OCI-LY3 (cell line): ENCODE results near the gene PALLD.

Experiments
- H2AFZ ChIP-seq: fragments of 200-600, 300-600 bp; shearing (Covaris generic); 2 replicates; pipeline ENCODE4 v1.6.0; 2014; ENCODE audit warnings: antibody characterized with exemption, low read depth, low read length
- H3K27ac ChIP-seq: fragments of 200-600, 300-600 bp; sonication (generic); 2 replicates; pipeline ENCODE4 v1.5.1; 2014; ENCODE audit warnings: mild to moderate bottlenecking, low read length, moderate library complexity, mixed read lengths
- H3K27me3 ChIP-seq: fragments of 200-600, 300-600 bp; sonication (generic); 2 replicates; pipeline ENCODE4 v1.6.1; 2014; ENCODE audit warnings: low read depth, low read length, mixed read lengths
- H3K36me3 ChIP-seq: fragments of 200-600, 300-600 bp; sonication (generic); replicated peaks from 2 replicates; pipeline ENCODE3; 2014; ENCODE audit warnings: low read depth, low read length, mixed read lengths
- H3K4me1 ChIP-seq: fragments of 300-600, 200-600 bp; sonication (generic); 2 replicates; pipeline ENCODE4 v1.6.1; 2014; ENCODE audit warnings: low read length, mixed read lengths
- H3K4me2 ChIP-seq: fragments of 200-600, 300-600 bp; sonication (generic); 2 replicates; pipeline ENCODE4 v1.6.1; 2014; ENCODE audit warnings: low read length, mixed read lengths
- H3K4me3 ChIP-seq: fragments of 300-600, 200-600 bp; sonication (generic); 2 replicates; pipeline ENCODE4 v1.5.1; 2014; ENCODE audit warnings: antibody characterized with exemption, mild to moderate bottlenecking, low read length, moderate library complexity
- H3K79me2 ChIP-seq: fragments of 300-600, 200-600 bp; shearing (Covaris generic); 2 replicates; pipeline ENCODE4 v1.6.1; 2014; ENCODE audit warnings: mild to moderate bottlenecking, low read length, mixed read lengths
- H3K9ac ChIP-seq: fragments of 300-600, 200-600 bp; shearing (Covaris generic); 2 replicates; pipeline ENCODE4 v1.6.0; 2014; ENCODE audit warnings: mild to moderate bottlenecking, low read length, moderate library complexity
- H3K9me3 ChIP-seq: fragments of 200-600, 300-600 bp; shearing (Covaris generic); 2 replicates; pipeline ENCODE4 v1.6.1; 2014; ENCODE audit warnings: low read length, mixed read lengths; ENCODE audit not compliant: insufficient read depth
- H4K20me1 ChIP-seq: fragments of 200-600, 300-600 bp; sonication (generic); 2 replicates; pipeline ENCODE4 v1.6.1; 2016; ENCODE audit warnings: low read length, mixed read lengths; ENCODE audit not compliant: insufficient read depth
- CTCF ChIP-seq: fragments of 200-600, 300-600 bp; sonication (generic); IDR thresholded peaks from 2 replicates; pipeline ENCODE4 v1.5.1; 2014; ENCODE audit warnings: antibody characterized with exemption, low read length, low read depth
- EZH2phosphoT487 ChIP-seq: fragments of 200-600 bp; shearing (Covaris generic); IDR thresholded peaks from 2 replicates; pipeline ENCODE4 v1.6.1; 2018; ENCODE audit warnings: antibody characterized with exemption, mixed run types, low read depth

PALLD gene

DNA sequence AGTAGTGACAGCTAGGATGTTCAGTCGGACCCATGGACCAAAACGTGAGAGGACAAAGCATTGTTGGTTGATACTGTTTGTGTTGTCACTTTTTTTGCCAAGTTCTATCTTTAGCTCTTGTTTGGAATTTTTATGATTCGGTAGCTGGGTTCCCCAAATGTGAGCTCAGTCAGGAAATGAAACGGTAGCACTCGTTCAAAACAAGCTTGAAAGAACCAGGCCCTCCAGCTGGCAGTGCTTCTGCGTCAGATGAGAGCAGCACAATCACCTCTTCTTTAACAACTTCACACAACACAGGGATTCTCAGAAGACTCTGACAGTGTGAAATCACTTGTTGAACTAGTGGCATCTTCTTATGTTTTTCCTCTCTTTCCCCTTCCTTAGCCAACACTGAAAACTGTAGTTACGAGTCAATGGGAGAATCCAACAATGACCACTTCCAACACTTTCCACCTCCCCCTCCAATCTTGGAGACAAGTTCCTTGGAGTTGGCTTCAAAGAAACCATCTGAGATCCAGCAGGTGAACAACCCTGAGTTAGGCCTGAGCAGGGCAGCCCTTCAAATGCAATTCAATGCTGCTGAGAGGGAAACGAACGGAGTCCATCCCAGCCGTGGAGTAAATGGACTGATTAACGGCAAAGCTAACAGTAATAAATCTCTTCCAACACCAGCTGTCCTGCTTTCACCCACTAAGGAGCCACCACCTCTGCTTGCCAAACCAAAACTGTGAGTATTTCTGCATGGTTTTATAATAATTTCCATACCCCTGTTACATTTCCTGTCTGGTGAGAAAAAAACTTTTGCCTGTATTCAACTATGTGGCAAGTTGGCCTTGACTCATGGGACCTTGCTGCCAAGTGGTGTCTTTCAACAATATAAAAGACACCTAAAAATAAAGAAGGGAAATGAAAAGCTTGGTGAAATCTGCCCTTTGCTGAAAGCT is 214.6 kb downstream of the PALLD start:
- peaks cover 22% of the 10 kb centered on the region for H3K27me3 ChIP-seq
- H2AFZ ChIP-seq: no peak overlapping the region
- H3K27ac ChIP-seq: no peak overlapping the region
- H3K4me2 ChIP-seq: no peak overlapping the region
- H4K20me1 ChIP-seq: no peaks in the 10 kb centered on the region
- H3K79me2 ChIP-seq: no peaks in the 10 kb centered on the region
- H3K36me3 ChIP-seq: no peaks in the 10 kb centered on the region
- H3K4me1 ChIP-seq: peaks cover 6% of the 10 kb centered on the region; the same call in 1 of the 2 replicates
- TF ChIP-seq EZH2phosphoT487 (no peak), CTCF (no peak)
- no peak overlapping the region for H3K4me3 ChIP-seq
- H3K9ac ChIP-seq: no peak overlapping the region
- no peaks in the 10 kb centered on the region for H3K9me3 ChIP-seq

GRCh38 chr4:168712316-168712890 is 215.6 kb downstream of the PALLD start:
- peaks cover 6% of the 10 kb centered on the region; the same call in 1 of the 2 replicates for H3K4me1 ChIP-seq
- no peaks in the 10 kb centered on the region for H4K20me1 ChIP-seq
- no peak overlapping the region for H3K9ac ChIP-seq
- H3K36me3 ChIP-seq: no peaks in the 10 kb centered on the region
- no peak overlapping the region for H3K4me3 ChIP-seq
- TF ChIP-seq EZH2phosphoT487 (no peak), CTCF (no peak)
- no peak overlapping the region for H3K4me2 ChIP-seq
- no peak overlapping the region for H3K27ac ChIP-seq
- no peak overlapping the region for H2AFZ ChIP-seq
- peaks cover 24% of the 10 kb centered on the region for H3K27me3 ChIP-seq
- no peaks in the 10 kb centered on the region for H3K79me2 ChIP-seq
- no peaks in the 10 kb centered on the region for H3K9me3 ChIP-seq

GRCh38 chr4:168713253-168713652 is 216.4 kb downstream of the PALLD start:
- Histone ChIP-seq H3K9me3 (no peaks in the 10 kb centered on the region), H4K20me1 (no peaks in the 10 kb centered on the region), H3K27me3 (peaks cover 22% of the 10 kb centered on the region), H3K4me2 (no peak overlapping the region), H3K36me3 (no peaks in the 10 kb centered on the region), H3K9ac (no peak overlapping the region), H3K79me2 (no peaks in the 10 kb centered on the region), H3K27ac (no peak overlapping the region), H3K4me3 (no peak overlapping the region), H3K4me1 (peaks cover 6% of the 10 kb centered on the region; the same call in 1 of the 2 replicates), H2AFZ (no peak overlapping the region)
- TF ChIP-seq CTCF (no peak), EZH2phosphoT487 (no peak)

DNA sequence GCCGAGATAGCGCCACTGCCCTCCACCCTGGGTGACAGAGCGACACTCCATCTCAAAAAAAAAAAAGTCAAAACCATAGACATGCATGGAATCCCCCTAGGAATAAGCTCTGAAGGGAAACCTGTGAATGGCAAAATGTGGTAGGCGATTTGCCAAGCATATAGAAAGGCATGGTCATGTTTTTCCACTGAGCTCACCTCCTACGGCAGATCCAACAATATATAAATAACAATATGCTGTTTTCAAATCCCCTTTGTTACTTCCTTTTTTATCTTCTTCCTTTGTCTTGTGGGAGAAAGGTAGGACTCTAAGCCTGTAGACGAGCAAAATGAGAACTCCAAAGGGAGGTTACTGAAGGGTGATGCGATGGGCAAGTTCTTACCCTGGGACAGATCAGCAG is 219.0 kb downstream of the PALLD start:
- Histone ChIP-seq H3K9ac (no peak overlapping the region), H3K4me3 (no peak overlapping the region)

More for the DNA sequence above, 219.0 kb downstream of the PALLD start:
- no peak overlapping the region for H3K4me2 ChIP-seq
- peaks cover under 1% of the 10 kb centered on the region; the same call in 1 of the 2 replicates for H3K4me1 ChIP-seq
- no peaks in the 10 kb centered on the region for H3K79me2 ChIP-seq
- no peaks in the 10 kb centered on the region for H3K9me3 ChIP-seq
- H3K27ac ChIP-seq: no peak overlapping the region
- H4K20me1 ChIP-seq: no peaks in the 10 kb centered on the region
- peaks cover 26% of the 10 kb centered on the region for H3K27me3 ChIP-seq
- no peak overlapping the region for H2AFZ ChIP-seq
- TF ChIP-seq CTCF (no peak), EZH2phosphoT487 (no peak)
- no peaks in the 10 kb centered on the region for H3K36me3 ChIP-seq
